ENCODE results near the gene CIPC.

DNA sequence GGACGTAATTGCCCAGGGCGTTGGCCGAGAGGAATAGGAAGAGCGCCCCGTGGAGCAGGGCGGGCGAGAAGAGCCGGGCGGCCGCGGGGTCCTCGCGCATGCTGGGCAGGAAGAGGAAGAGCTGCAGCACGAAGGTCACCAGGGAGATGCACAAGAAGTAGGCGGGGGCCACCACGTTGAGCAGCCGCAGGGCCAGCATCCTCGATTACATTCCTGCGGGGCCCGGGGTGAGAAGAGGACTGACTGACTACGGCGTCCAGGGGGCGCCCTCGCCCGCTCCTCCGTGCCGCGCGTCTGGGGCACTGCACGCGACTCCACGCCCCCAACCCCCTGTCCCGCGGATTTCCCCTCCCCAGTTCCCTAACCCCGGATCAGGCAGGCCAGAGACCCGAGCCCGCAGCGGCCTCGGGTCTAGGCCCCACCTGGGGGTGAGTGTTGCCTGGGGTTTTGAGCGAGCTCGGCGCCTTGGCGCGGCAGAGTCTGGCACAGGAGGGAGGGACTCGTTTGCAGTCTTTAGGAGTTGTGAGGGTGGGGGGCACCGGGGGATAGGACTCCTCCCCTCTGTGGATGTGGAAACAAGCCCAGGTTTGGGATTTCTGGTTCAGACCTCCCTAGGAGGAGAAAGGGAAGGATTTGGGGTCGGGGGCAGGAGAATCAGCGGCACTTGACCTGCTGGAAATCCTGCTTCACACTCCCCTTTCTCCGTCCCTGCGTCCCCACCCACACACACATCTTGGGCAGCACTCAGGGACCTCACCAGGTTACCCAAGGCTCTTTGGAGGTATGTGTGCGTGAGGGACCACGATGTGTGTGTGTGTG lies 41.7 kb downstream of the CIPC start:
- TF ChIP-seq, protein P1, sequence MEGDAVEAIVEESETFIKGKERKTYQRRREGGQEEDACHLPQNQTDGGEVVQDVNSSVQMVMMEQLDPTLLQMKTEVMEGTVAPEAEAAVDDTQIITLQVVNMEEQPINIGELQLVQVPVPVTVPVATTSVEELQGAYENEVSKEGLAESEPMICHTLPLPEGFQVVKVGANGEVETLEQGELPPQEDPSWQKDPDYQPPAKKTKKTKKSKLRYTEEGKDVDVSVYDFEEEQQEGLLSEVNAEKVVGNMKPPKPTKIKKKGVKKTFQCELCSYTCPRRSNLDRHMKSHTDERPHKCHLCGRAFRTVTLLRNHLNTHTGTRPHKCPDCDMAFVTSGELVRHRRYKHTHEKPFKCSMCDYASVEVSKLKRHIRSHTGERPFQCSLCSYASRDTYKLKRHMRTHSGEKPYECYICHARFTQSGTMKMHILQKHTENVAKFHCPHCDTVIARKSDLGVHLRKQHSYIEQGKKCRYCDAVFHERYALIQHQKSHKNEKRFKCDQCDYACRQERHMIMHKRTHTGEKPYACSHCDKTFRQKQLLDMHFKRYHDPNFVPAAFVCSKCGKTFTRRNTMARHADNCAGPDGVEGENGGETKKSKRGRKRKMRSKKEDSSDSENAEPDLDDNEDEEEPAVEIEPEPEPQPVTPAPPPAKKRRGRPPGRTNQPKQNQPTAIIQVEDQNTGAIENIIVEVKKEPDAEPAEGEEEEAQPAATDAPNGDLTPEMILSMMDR (IDR thresholded peaks at IDR 0.05) = peak in 1 of 7 experiments; percentile 8
- TF ChIP-seq POLR2A (IDR thresholded peaks at IDR 0.05) (no peak), POLR2AphosphoS5 (IDR thresholded peaks at IDR 0.05) (no peak)

All from stomach (tissue), 4 donors.